Astrocyte (in vitro differentiated cells and primary cell): Measurements from ENCODE around the gene PRSS16. TPM values are rescaled to one million over a fixed set of nuclear protein-coding genes. Genes with fewer than 3 reads are reported as not detected.

Experiments used
- DNase-seq: peaks from one replicate; pipeline ENCODE4 v3.0.0-alpha.2; 2010; ENCODE audit warnings: low read depth
- FAIRE-seq: peaks from 2 replicates; lab custom pipeline; 2011; peaks lifted over from hg19 to GRCh38; lab: Jason Lieb, UNC
- H2AFZ ChIP-seq: 2 replicates; pipeline ENCODE4 v1.6.0; 2012; ENCODE audit warnings: low read depth, low read length, inconsistent platforms
- H3K27ac ChIP-seq: 2 replicates; pipeline ENCODE4 v1.5.1; 2011; ENCODE audit warnings: low read depth, low read length, inconsistent platforms
- H3K27me3 ChIP-seq: 2 replicates; pipeline ENCODE4 v1.6.0; 2011; ENCODE audit warnings: low read length, inconsistent platforms; ENCODE audit not compliant: insufficient read depth
- H3K36me3 ChIP-seq: 2 replicates; pipeline ENCODE4 v1.5.1; 2011; ENCODE audit warnings: low read length, inconsistent platforms; ENCODE audit not compliant: insufficient read depth
- H3K4me1 ChIP-seq: 2 replicates; pipeline ENCODE4 v1.5.1; 2011; ENCODE audit warnings: low read length, inconsistent platforms; ENCODE audit not compliant: insufficient read depth
- H3K4me2 ChIP-seq: 2 replicates; pipeline ENCODE4 v1.6.0; 2012; ENCODE audit warnings: low read length, inconsistent platforms
- H3K4me3 ChIP-seq: 2 replicates; pipeline ENCODE4 v1.5.1; 2011; ENCODE audit warnings: low read depth, mild to moderate bottlenecking, low read length, inconsistent platforms; ENCODE audit not compliant: insufficient read depth
- H3K79me2 ChIP-seq: 2 replicates; pipeline ENCODE4 v1.6.0; 2012; ENCODE audit warnings: mild to moderate bottlenecking, low read length, inconsistent platforms; ENCODE audit not compliant: insufficient read depth
- H3K9ac ChIP-seq: 2 replicates; pipeline ENCODE4 v1.6.0; 2012; ENCODE audit warnings: mild to moderate bottlenecking, low read length, inconsistent platforms
- H3K9me3 ChIP-seq: 2 replicates; pipeline ENCODE4 v1.5.1; 2012; ENCODE audit warnings: low read depth, mild to moderate bottlenecking, low read length, inconsistent platforms; ENCODE audit not compliant: insufficient read depth
- H4K20me1 ChIP-seq: 2 replicates; pipeline ENCODE4 v1.6.0; 2012; ENCODE audit warnings: low read length, inconsistent platforms; ENCODE audit not compliant: insufficient read depth
- H3K27ac Mint-ChIP-seq: one replicate; pipeline ENCODE4 v1.8.0; 2021; ENCODE audit warnings: mild to moderate bottlenecking, mixed read lengths; ENCODE audit not compliant: unreplicated experiment
- H3K27me3 Mint-ChIP-seq: one replicate; pipeline ENCODE4 v1.8.0; 2021; ENCODE audit warnings: low read depth, mixed read lengths; ENCODE audit not compliant: unreplicated experiment
- H3K36me3 Mint-ChIP-seq: one replicate; pipeline ENCODE4 v1.8.0; 2021; ENCODE audit warnings: low read depth, mixed read lengths; ENCODE audit not compliant: unreplicated experiment
- H3K4me1 Mint-ChIP-seq: one replicate; pipeline ENCODE4 v1.8.0; 2021; ENCODE audit warnings: low read depth, mixed read lengths; ENCODE audit not compliant: unreplicated experiment
- H3K4me3 Mint-ChIP-seq: one replicate; pipeline ENCODE4 v1.8.0; 2021; ENCODE audit warnings: mild to moderate bottlenecking, moderate library complexity, mixed read lengths; ENCODE audit not compliant: unreplicated experiment
- H3K9me3 Mint-ChIP-seq: one replicate; pipeline ENCODE4 v1.8.0; 2021; ENCODE audit warnings: mild to moderate bottlenecking, mixed read lengths; ENCODE audit not compliant: unreplicated experiment
- CTCF ChIP-seq: IDR thresholded peaks from 2 replicates; pipeline ENCODE4 v1.5.1; 2011; ENCODE audit warnings: low read depth, mild to moderate bottlenecking, inconsistent platforms, low read length, moderate library complexity; ENCODE audit not compliant: insufficient read depth
- EZH2 ChIP-seq: IDR thresholded peaks from 2 replicates; pipeline ENCODE4 v1.6.1; 2012; ENCODE audit warnings: mild to moderate bottlenecking, low read length, inconsistent platforms; ENCODE audit not compliant: insufficient read depth
- total RNA-seq: library from RNA; stranded (reverse); gene quantifications from 2 replicates; pipeline ENCODE4 v1.2.1, GENCODE V29; 2021

The PRSS16 gene
- total RNA-seq, 1 donor from 2014 or later, result 2.3 TPM

GRCh38 chr6:27234576-27234975, 12.9 kb upstream of the PRSS16 start:
- H3K9ac ChIP-seq, result no peak overlapping the region
- H3K27ac ChIP-seq, result no peak overlapping the region
- H4K20me1 ChIP-seq, result no peaks in the 10 kb centered on the region
- no peak overlapping the region for H2AFZ ChIP-seq
- H3K9me3 ChIP-seq, result no peaks in the 10 kb centered on the region
- DNase-seq, result no peak
- peaks cover 4% of the 10 kb centered on the region for H3K9me3 Mint-ChIP-seq
- peaks cover 3% of the 10 kb centered on the region for H3K27me3 ChIP-seq
- FAIRE-seq, result no peak
- peaks cover 3% of the 10 kb centered on the region for H3K27me3 Mint-ChIP-seq
- H3K4me3 Mint-ChIP-seq, result peak overlapping the region; percentile 87
- peaks cover 6% of the 10 kb centered on the region for H3K4me1 ChIP-seq
- TF ChIP-seq CTCF (no peak), EZH2 (no peak)
- H3K4me2 ChIP-seq, result peak overlapping the region; percentile 26
- no peaks in the 10 kb centered on the region for H3K79me2 ChIP-seq
- no peak overlapping the region for H3K27ac Mint-ChIP-seq
- H3K36me3 Mint-ChIP-seq, result no peaks in the 10 kb centered on the region
- peaks cover 1% of the 10 kb centered on the region for H3K4me1 Mint-ChIP-seq
- H3K4me3 ChIP-seq, result no peak overlapping the region
- H3K36me3 ChIP-seq, result no peaks in the 10 kb centered on the region

- Mint-ChIP-seq H3K27me3 (peaks cover 8% of the 10 kb centered on the region), H3K27ac (peak overlapping the region; percentile 55), H3K4me3 (peak overlapping the region; percentile 95), H3K9me3 (peaks cover 4% of the 10 kb centered on the region), H3K4me1 (peaks cover 1% of the 10 kb centered on the region), H3K36me3 (no peaks in the 10 kb centered on the region)
- Histone ChIP-seq H3K79me2 (no peaks in the 10 kb centered on the region), H4K20me1 (no peaks in the 10 kb centered on the region), H3K27me3 (peaks cover 3% of the 10 kb centered on the region), H3K27ac (no peak overlapping the region), H2AFZ (no peak overlapping the region), H3K9me3 (no peaks in the 10 kb centered on the region), H3K4me3 (peak overlapping the region; percentile 41), H3K9ac (no peak overlapping the region), H3K4me1 (peaks cover 6% of the 10 kb centered on the region), H3K4me2 (peak overlapping the region; percentile 81), H3K36me3 (no peaks in the 10 kb centered on the region)
- DNase-seq (peak; percentile 59), FAIRE-seq (no peak)
- TF ChIP-seq EZH2 (no peak), CTCF (no peak)
Measured at GRCh38 chr6:27237089-27237803, 10.3 kb upstream of the PRSS16 start.
